ENCODE results near the gene SRPK2.
"Not testable (repeated sequence)": the region's sequence is repeated elsewhere in the genome, so short reads cannot be mapped to it uniquely, and the experiment has no call there.

Gene SRPK2

GRCh38 chr7:105257338-105257737 is 131.4 kb downstream of the SRPK2 start:
- DNase-seq: no peak

GRCh38 chr7:105256761-105257231 is 131.9 kb downstream of the SRPK2 start:
- no peak for DNase-seq

GRCh38 chr7:105250706-105251105 is 138.0 kb downstream of the SRPK2 start:
- DNase-seq: no peak

- no peak for DNase-seq
Observed at GRCh38 chr7:105250239-105250638, 138.5 kb downstream of the SRPK2 start.

GRCh38 chr7:105249216-105249615 is 139.5 kb downstream of the SRPK2 start:
- no peak for DNase-seq

- no peak for DNase-seq
Observed at GRCh38 chr7:105246679-105247078, 142.0 kb downstream of the SRPK2 start.

- no peak for DNase-seq
Observed at GRCh38 chr7:105246256-105246655, 142.5 kb downstream of the SRPK2 start.

GRCh38 chr7:105245398-105246114 is 143.2 kb downstream of the SRPK2 start:
- DNase-seq: no peak

GRCh38 chr7:105244594-105244993 is 144.1 kb downstream of the SRPK2 start:
- DNase-seq: no peak

- no peak for DNase-seq
Observed at GRCh38 chr7:105241198-105241597, 147.5 kb downstream of the SRPK2 start.

GRCh38 chr7:105238198-105238765 is 150.4 kb downstream of the SRPK2 start:
- no peak for DNase-seq

- DNase-seq: no peak
Observed at GRCh38 chr7:105234886-105235285, 153.8 kb downstream of the SRPK2 start.

GRCh38 chr7:105232829-105233291 is 155.9 kb downstream of the SRPK2 start:
- DNase-seq: not testable (repeated sequence)

GRCh38 chr7:105230486-105230885 is 158.2 kb downstream of the SRPK2 start:
- DNase-seq: no peak

GRCh38 chr7:105229641-105230040 is 159.1 kb downstream of the SRPK2 start:
- no peak for DNase-seq

- DNase-seq: no peak
Observed at GRCh38 chr7:105228555-105228954, 160.2 kb downstream of the SRPK2 start.

- no peak for DNase-seq
Observed at GRCh38 chr7:105227391-105227790, 161.3 kb downstream of the SRPK2 start.

- no peak for DNase-seq
Observed at GRCh38 chr7:105224884-105225651, 163.7 kb downstream of the SRPK2 start.

GRCh38 chr7:105222953-105223352 is 165.8 kb downstream of the SRPK2 start:
- no peak for DNase-seq

- no peak for DNase-seq
Observed at GRCh38 chr7:105219771-105220160, 169.0 kb downstream of the SRPK2 start.

GRCh38 chr7:105218939-105219770 is 169.6 kb downstream of the SRPK2 start:
- DNase-seq: no peak

- DNase-seq: no peak
Observed at GRCh38 chr7:105218215-105218614, 170.5 kb downstream of the SRPK2 start.

- DNase-seq: no peak
Observed at GRCh38 chr7:105216786-105217185, 171.9 kb downstream of the SRPK2 start.

Measured in stimulated activated CD4-positive, alpha-beta T cell treated with anti-CD3 and anti-CD28 coated beads, Interleukin-15, amount 100 ng/mL, for 24 hours (primary cell).